Activated CD4-positive, alpha-beta T cell treated with anti-CD3 and anti-CD28 coated beads for 36 hours (primary cell): ENCODE data around the gene WAPL. TPM values are rescaled to one million over a fixed set of nuclear protein-coding genes. Genes with fewer than 3 reads are reported as not detected.

Source experiments
- ATAC-seq: fragments of 200-7000 bp; cut with Tn5 transposase; one replicate; pipeline ENCODE4 v1.10.0; 2021; ENCODE audit warnings: mild to moderate bottlenecking, moderate library complexity
- CTCF ChIA-PET: fragments of 350-600 bp; sonication (Branson Sonifier 250); formaldehyde crosslinking; loops from one replicate; lab custom pipeline; 2021; ENCODE audit warnings: antibody characterized with exemption; lab: Charles Lee
- POLR2A ChIA-PET: fragments of 350-600 bp; sonication (Branson Sonifier 250); formaldehyde crosslinking; loops from one replicate; lab custom pipeline; 2021; ENCODE audit warnings: antibody characterized with exemption, inconsistent platforms; lab: Charles Lee
- DNase-seq: peaks from one replicate; pipeline ENCODE4 v3.0.0-alpha.2; 2020
- H3K27ac Mint-ChIP-seq: one replicate; pipeline ENCODE4 v1.8.0; 2021; ENCODE audit warnings: mixed read lengths
- H3K27me3 Mint-ChIP-seq: one replicate; pipeline ENCODE4 v1.8.0; 2021; ENCODE audit warnings: mixed read lengths
- H3K36me3 Mint-ChIP-seq: one replicate; pipeline ENCODE4 v1.8.0; 2021; ENCODE audit warnings: low read depth, mixed read lengths
- H3K4me1 Mint-ChIP-seq: one replicate; pipeline ENCODE4 v1.8.0; 2021; ENCODE audit warnings: mixed read lengths
- H3K4me3 Mint-ChIP-seq: one replicate; pipeline ENCODE4 v1.8.0; 2021; ENCODE audit warnings: mild to moderate bottlenecking, moderate library complexity, mixed read lengths
- H3K9me3 Mint-ChIP-seq: one replicate; pipeline ENCODE4 v1.8.0; 2021; ENCODE audit warnings: low read depth, mixed read lengths
- intact Hi-C, 2 experiments: fragments of 100-400 bp; cut with DNase I in 1 of 2; cut with micrococcal nuclease in 1 of 2; formaldehyde crosslinking; loops; one replicate each; pipeline versions ENCODE4 v1.14.2 to v1.15.1; 2022 to 2024; cut with DNase I, micrococcal nuclease
- total RNA-seq, 2 experiments: library from RNA; stranded (reverse); gene quantifications; one replicate each; pipeline ENCODE4 v1.2.3, GENCODE V29; 2021

WAPL gene
- total RNA-seq, 2 experiments from 2014 or later: 37.4 to 43.2 TPM

GRCh38 chr10:86388119-86388704, 133.4 kb downstream of the WAPL start:
- ATAC-seq (no peak), DNase-seq (no peak)
- ChIA-PET CTCF (interaction anchor here (0.7 to 2.1 kb wide), 5 partner anchors 12 to 1885 kb away, joined by 3 to 12 read pairs (median 5); no protein-coding TSS in a partner anchor), POLR2A (no interaction called here)
- no peak overlapping the region for H3K27ac Mint-ChIP-seq
- H3K4me1 Mint-ChIP-seq: peaks cover 6% of the 10 kb centered on the region
- no peaks in the 10 kb centered on the region for H3K36me3 Mint-ChIP-seq
- H3K9me3 Mint-ChIP-seq: no peaks in the 10 kb centered on the region
- no peak overlapping the region for H3K4me3 Mint-ChIP-seq
- intact Hi-C loops: no loop called here
- peaks cover 25% of the 10 kb centered on the region for H3K27me3 Mint-ChIP-seq

- intact Hi-C loops: no loop called here
- H3K27ac Mint-ChIP-seq: no peak overlapping the region
- POLR2A ChIA-PET: no interaction called here
- no peaks in the 10 kb centered on the region for H3K36me3 Mint-ChIP-seq
- no peaks in the 10 kb centered on the region for H3K9me3 Mint-ChIP-seq
- no peak for DNase-seq
- no peak for ATAC-seq
- H3K4me3 Mint-ChIP-seq: no peak overlapping the region
- H3K27me3 Mint-ChIP-seq: peaks cover 25% of the 10 kb centered on the region
- CTCF ChIA-PET: interaction anchor here (0.9 to 1.7 kb wide), 4 partner anchors 13 to 198 kb away, joined by 3 to 7 read pairs (median 6); no protein-coding TSS in a partner anchor
- H3K4me1 Mint-ChIP-seq: peaks cover 6% of the 10 kb centered on the region
Measured at GRCh38 chr10:86387178-86387794, 134.3 kb downstream of the WAPL start.

- H3K4me3 Mint-ChIP-seq: no peak overlapping the region
- H3K9me3 Mint-ChIP-seq: no peaks in the 10 kb centered on the region
- H3K27ac Mint-ChIP-seq: no peak overlapping the region
- peaks cover 6% of the 10 kb centered on the region for H3K4me1 Mint-ChIP-seq
- ChIA-PET CTCF (interaction anchor here (0.6 to 1.7 kb wide), 3 partner anchors 14 to 516 kb away, joined by 3 to 7 read pairs (median 4); no protein-coding TSS in a partner anchor), POLR2A (no interaction called here)
- H3K27me3 Mint-ChIP-seq: peaks cover 27% of the 10 kb centered on the region
- intact Hi-C loops: no loop called here
- no peaks in the 10 kb centered on the region for H3K36me3 Mint-ChIP-seq
- ATAC-seq: no peak
- no peak for DNase-seq
Measured at GRCh38 chr10:86385806-86386205, 135.8 kb downstream of the WAPL start.

Other genes starting within 250 kb of the WAPL start
- gene GRID1, start 155.0 kb downstream of the WAPL start, total RNA-seq: not detected
- gene OPN4, start 132.8 kb upstream of the WAPL start, total RNA-seq: not detected
- under 1 TPM; 0.05 to 0.09 TPM for gene LDB3, start 146.7 kb upstream of the WAPL start, total RNA-seq
- 1 to 10 TPM; 8.7 to 9.0 TPM for gene BMPR1A, start 234.8 kb upstream of the WAPL start, total RNA-seq